Vagina (tissue), 2 donors: ENCODE measurements around the gene DYNLT3.

ENCODE experiments used
- CTCF ChIP-seq, 3 experiments: fragments of 450-650 bp in 2 of 3; fragments of 200-600 bp in 1 of 3; sonication (generic) in 1 of 3; IDR thresholded peaks; one replicate each; pipeline ENCODE4 v1.5.1; 2017 to 2019; ENCODE audit warnings: antibody characterized with exemption in 3 of 3, mild to moderate bottlenecking in 2 of 3, moderate library complexity in 2 of 3
- POLR2A ChIP-seq, 2 donors: fragments of 450-650 bp; IDR thresholded peaks; one replicate each; pipeline ENCODE4 v1.6.1; 2017; ENCODE audit warnings: antibody characterized with exemption in 2 of 2, mild to moderate bottlenecking in 2 of 2, moderate library complexity in 2 of 2

GRCh38 chrX:37818031-37818430 is 29.3 kb downstream of the DYNLT3 start:
- no peak for TF ChIP-seq POLR2A (IDR thresholded peaks at IDR 0.05)
- no peak for TF ChIP-seq CTCF (IDR thresholded peaks at IDR 0.05)
